Measurements from ENCODE around the gene TDRD10.
"Not testable (repeated sequence)": the region's sequence is repeated elsewhere in the genome, so short reads cannot be mapped to it uniquely, and the experiment has no call there.

Gene TDRD10

GRCh38 chr1:154520333-154520732 lies 18.3 kb downstream of the TDRD10 start:
- no peak for DNase-seq

- no peak for DNase-seq
Measured at GRCh38 chr1:154521695-154522094, 19.7 kb downstream of the TDRD10 start.

- DNase-seq, result no peak
Measured at GRCh38 chr1:154524881-154525280, 22.9 kb downstream of the TDRD10 start.

- no peak for DNase-seq
Measured at GRCh38 chr1:154527192-154527591, 25.2 kb downstream of the TDRD10 start.

- DNase-seq, result no peak
Measured at GRCh38 chr1:154529308-154529707, 27.3 kb downstream of the TDRD10 start.

GRCh38 chr1:154531950-154532349 lies 29.9 kb downstream of the TDRD10 start:
- not testable (repeated sequence) for DNase-seq

GRCh38 chr1:154533952-154534844 lies 32.2 kb downstream of the TDRD10 start:
- DNase-seq, result peak in 1 of 2 experiments; percentile 21

- DNase-seq, result no peak
Measured at GRCh38 chr1:154536570-154536969, 34.6 kb downstream of the TDRD10 start.

GRCh38 chr1:154539486-154540483 lies 37.8 kb downstream of the TDRD10 start:
- DNase-seq, result no peak

- DNase-seq, result no peak
Measured at GRCh38 chr1:154541231-154541630, 39.2 kb downstream of the TDRD10 start.

GRCh38 chr1:154546264-154547063 lies 44.4 kb downstream of the TDRD10 start:
- peak; percentile 41 to 74 for DNase-seq

GRCh38 chr1:154547105-154547732 lies 45.2 kb downstream of the TDRD10 start:
- no peak for DNase-seq

- no peak for DNase-seq
Measured at GRCh38 chr1:154548028-154548427, 46.0 kb downstream of the TDRD10 start.

- DNase-seq, result no peak
Measured at GRCh38 chr1:154549202-154549770, 47.3 kb downstream of the TDRD10 start.

GRCh38 chr1:154550070-154550469 lies 48.1 kb downstream of the TDRD10 start:
- no peak for DNase-seq

GRCh38 chr1:154550657-154551056 lies 48.6 kb downstream of the TDRD10 start:
- DNase-seq, result no peak

GRCh38 chr1:154551474-154551873 lies 49.5 kb downstream of the TDRD10 start:
- no peak for DNase-seq

- DNase-seq, result no peak
Measured at GRCh38 chr1:154552036-154552435, 50.0 kb downstream of the TDRD10 start.

GRCh38 chr1:154553056-154554030 lies 51.3 kb downstream of the TDRD10 start:
- no peak for DNase-seq

- DNase-seq, result no peak
Measured at GRCh38 chr1:154556422-154556821, 54.4 kb downstream of the TDRD10 start.

All from NCI-H446 (cell line).